Epithelial cell of esophagus (primary cell): Measurements from ENCODE around the gene DLGAP1.

Experiments
- DNase-seq: peaks from one replicate; pipeline ENCODE4 v3.0.0; 2010; ENCODE audit warnings: low read depth
- H3K4me3 ChIP-seq: 2 replicates; pipeline ENCODE4 v1.5.1; 2011; ENCODE audit warnings: mild to moderate bottlenecking, low read length, control low read depth
- TF ChIP-seq, protein P1 (sequence below): IDR thresholded peaks from 2 replicates; pipeline ENCODE4 v1.5.1; 2011; ENCODE audit warnings: low read depth, mild to moderate bottlenecking, low read length, control low read depth, inconsistent platforms; ENCODE audit not compliant: insufficient read depth; ENCODE audit errors: missing control alignments

Gene DLGAP1

GRCh38 chr18:3690764-3691066 is 764.4 kb downstream of the DLGAP1 start:
- DNase-seq: no peak
- H3K4me3 ChIP-seq: no peak overlapping the region
- TF ChIP-seq, protein P1, sequence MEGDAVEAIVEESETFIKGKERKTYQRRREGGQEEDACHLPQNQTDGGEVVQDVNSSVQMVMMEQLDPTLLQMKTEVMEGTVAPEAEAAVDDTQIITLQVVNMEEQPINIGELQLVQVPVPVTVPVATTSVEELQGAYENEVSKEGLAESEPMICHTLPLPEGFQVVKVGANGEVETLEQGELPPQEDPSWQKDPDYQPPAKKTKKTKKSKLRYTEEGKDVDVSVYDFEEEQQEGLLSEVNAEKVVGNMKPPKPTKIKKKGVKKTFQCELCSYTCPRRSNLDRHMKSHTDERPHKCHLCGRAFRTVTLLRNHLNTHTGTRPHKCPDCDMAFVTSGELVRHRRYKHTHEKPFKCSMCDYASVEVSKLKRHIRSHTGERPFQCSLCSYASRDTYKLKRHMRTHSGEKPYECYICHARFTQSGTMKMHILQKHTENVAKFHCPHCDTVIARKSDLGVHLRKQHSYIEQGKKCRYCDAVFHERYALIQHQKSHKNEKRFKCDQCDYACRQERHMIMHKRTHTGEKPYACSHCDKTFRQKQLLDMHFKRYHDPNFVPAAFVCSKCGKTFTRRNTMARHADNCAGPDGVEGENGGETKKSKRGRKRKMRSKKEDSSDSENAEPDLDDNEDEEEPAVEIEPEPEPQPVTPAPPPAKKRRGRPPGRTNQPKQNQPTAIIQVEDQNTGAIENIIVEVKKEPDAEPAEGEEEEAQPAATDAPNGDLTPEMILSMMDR: no peak

GRCh38 chr18:3689986-3690763 is 764.9 kb downstream of the DLGAP1 start:
- no peak for DNase-seq
- TF ChIP-seq, protein P1: no peak
- no peak overlapping the region for H3K4me3 ChIP-seq

- DNase-seq: no peak
- no peak overlapping the region for H3K4me3 ChIP-seq
- TF ChIP-seq, protein P1: no peak
These were observed 766.0 kb downstream of the DLGAP1 start for GRCh38 chr18:3689091-3689490.

GRCh38 chr18:3688690-3689089 is 766.4 kb downstream of the DLGAP1 start:
- DNase-seq: peak; percentile 64
- no peak overlapping the region for H3K4me3 ChIP-seq
- TF ChIP-seq, protein P1: no peak

DNA sequence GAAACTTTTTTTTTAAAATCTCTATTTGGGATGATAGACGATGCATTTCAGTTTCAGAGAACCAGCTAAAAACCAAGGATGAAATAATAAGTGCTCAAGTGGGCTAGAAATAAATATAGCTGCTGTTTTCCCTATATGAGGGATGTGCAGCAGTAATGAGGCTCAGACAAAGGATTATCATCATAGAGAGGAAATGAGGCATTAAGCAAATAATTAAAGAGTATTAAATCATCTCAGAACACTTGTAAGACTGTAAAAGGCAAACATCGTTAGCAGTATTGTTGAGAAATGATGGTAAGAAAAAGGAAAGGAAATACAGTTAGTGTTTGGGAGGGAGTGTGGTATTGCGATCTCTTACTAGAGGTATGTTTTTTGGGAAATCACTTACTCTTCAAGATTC is 771.6 kb downstream of the DLGAP1 start:
- peak; percentile 39 for DNase-seq
- TF ChIP-seq, protein P1: no peak
- H3K4me3 ChIP-seq: no peak overlapping the region

GRCh38 chr18:3682061-3682460 is 773.0 kb downstream of the DLGAP1 start:
- no peak overlapping the region for H3K4me3 ChIP-seq
- no peak for DNase-seq
- TF ChIP-seq, protein P1: no peak

GRCh38 chr18:3679241-3679640 is 775.9 kb downstream of the DLGAP1 start:
- TF ChIP-seq, protein P1: no peak
- H3K4me3 ChIP-seq: no peak overlapping the region
- DNase-seq: peak; percentile 96
